Mucosa of stomach (tissue), 1 donor: ENCODE data around the gene BOD1L1.

ENCODE experiments used
- H3K27me3 ChIP-seq: one replicate; pipeline ENCODE4 v1.7.0; 2013; ENCODE audit warnings: mild to moderate bottlenecking, low read length; ENCODE audit not compliant: control insufficient read depth, insufficient read depth
- H3K36me3 ChIP-seq: one replicate; pipeline ENCODE4 v1.7.0; 2013; ENCODE audit warnings: low read length; ENCODE audit not compliant: control insufficient read depth, insufficient read depth
- H3K4me1 ChIP-seq: one replicate; pipeline ENCODE4 v1.7.0; 2013; ENCODE audit warnings: mild to moderate bottlenecking, low read length; ENCODE audit not compliant: control insufficient read depth, insufficient read depth
- H3K4me3 ChIP-seq: one replicate; pipeline ENCODE4 v1.7.0; 2013; ENCODE audit warnings: low read length
- H3K9ac ChIP-seq: one replicate; pipeline ENCODE4 v1.7.0; 2013; ENCODE audit warnings: mild to moderate bottlenecking, low read length, moderate library complexity
- H3K9me3 ChIP-seq: one replicate; pipeline ENCODE4 v1.7.0; 2013; ENCODE audit warnings: mild to moderate bottlenecking, low read length, moderate library complexity; ENCODE audit not compliant: control insufficient read depth
- donor health status: Pancreatic carcinoma.

The BOD1L1 gene

GRCh38 chr4:13548059-13548983, 79.2 kb downstream of the BOD1L1 start:
- Histone ChIP-seq H3K27me3 (peaks cover 64% of the 10 kb centered on the region), H3K36me3 (no peaks in the 10 kb centered on the region), H3K9me3 (no peaks in the 10 kb centered on the region), H3K4me3 (no peak overlapping the region), H3K9ac (peak overlapping the region; percentile 47), H3K4me1 (peaks cover 19% of the 10 kb centered on the region)

- peaks cover 20% of the 10 kb centered on the region for H3K4me1 ChIP-seq
- no peaks in the 10 kb centered on the region for H3K9me3 ChIP-seq
- no peak overlapping the region for H3K4me3 ChIP-seq
- peak overlapping the region; percentile 32 for H3K9ac ChIP-seq
- H3K36me3 ChIP-seq, result no peaks in the 10 kb centered on the region
- H3K27me3 ChIP-seq, result peaks cover 72% of the 10 kb centered on the region
Measured at GRCh38 chr4:13547485-13548041, 80.0 kb downstream of the BOD1L1 start.

GRCh38 chr4:13546941-13547484, 80.5 kb downstream of the BOD1L1 start:
- H3K27me3 ChIP-seq, result peaks cover 77% of the 10 kb centered on the region
- no peaks in the 10 kb centered on the region for H3K36me3 ChIP-seq
- H3K4me1 ChIP-seq, result peaks cover 20% of the 10 kb centered on the region
- H3K4me3 ChIP-seq, result peak overlapping the region; percentile 26
- H3K9me3 ChIP-seq, result no peaks in the 10 kb centered on the region
- peak overlapping the region; percentile 32 for H3K9ac ChIP-seq

- Histone ChIP-seq H3K4me3 (peak overlapping the region; percentile 26), H3K9ac (peak overlapping the region; percentile 32), H3K4me1 (peaks cover 20% of the 10 kb centered on the region), H3K36me3 (no peaks in the 10 kb centered on the region), H3K9me3 (no peaks in the 10 kb centered on the region), H3K27me3 (peaks cover 84% of the 10 kb centered on the region)
Measured at GRCh38 chr4:13546142-13546940, 81.2 kb downstream of the BOD1L1 start.

- H3K4me1 ChIP-seq, result peaks cover 20% of the 10 kb centered on the region
- H3K9ac ChIP-seq, result no peak overlapping the region
- H3K27me3 ChIP-seq, result peaks cover 91% of the 10 kb centered on the region
- no peaks in the 10 kb centered on the region for H3K9me3 ChIP-seq
- no peaks in the 10 kb centered on the region for H3K36me3 ChIP-seq
- H3K4me3 ChIP-seq, result peak overlapping the region; percentile 28
Measured at GRCh38 chr4:13545394-13545808, 82.1 kb downstream of the BOD1L1 start.

- no peaks in the 10 kb centered on the region for H3K9me3 ChIP-seq
- H3K9ac ChIP-seq, result peak overlapping the region; percentile 43
- peak overlapping the region; percentile 28 for H3K4me3 ChIP-seq
- H3K36me3 ChIP-seq, result no peaks in the 10 kb centered on the region
- peaks cover 23% of the 10 kb centered on the region for H3K4me1 ChIP-seq
- H3K27me3 ChIP-seq, result peaks cover 91% of the 10 kb centered on the region
Measured at GRCh38 chr4:13544606-13545393, 82.7 kb downstream of the BOD1L1 start.

- Histone ChIP-seq H3K9me3 (no peaks in the 10 kb centered on the region), H3K36me3 (no peaks in the 10 kb centered on the region), H3K4me1 (peaks cover 22% of the 10 kb centered on the region), H3K9ac (peak within 1 kb of the TSS; percentile 50), H3K27me3 (peaks cover 94% of the 10 kb centered on the region), H3K4me3 (peak within 1 kb of the TSS; percentile 28)
Measured at GRCh38 chr4:13543839-13544605, 83.5 kb downstream of the BOD1L1 start, which contains the start of gene NKX3-2. Gene NKX3-2, minus strand, starts transcription at chr4:13544508. Its CDS starts 94 bp downstream, at chr4:13544414.

- Histone ChIP-seq H3K4me1 (peaks cover 24% of the 10 kb centered on the region), H3K9ac (peak overlapping the region; percentile 50), H3K27me3 (peaks cover 96% of the 10 kb centered on the region), H3K36me3 (no peaks in the 10 kb centered on the region), H3K4me3 (no peak overlapping the region), H3K9me3 (no peaks in the 10 kb centered on the region)
Measured at GRCh38 chr4:13543032-13543838, 84.3 kb downstream of the BOD1L1 start.

- Histone ChIP-seq H3K36me3 (no peaks in the 10 kb centered on the region), H3K4me3 (no peak overlapping the region), H3K9me3 (no peaks in the 10 kb centered on the region), H3K27me3 (peaks cover 99% of the 10 kb centered on the region), H3K4me1 (peaks cover 24% of the 10 kb centered on the region), H3K9ac (peak overlapping the region; percentile 50)
Measured at GRCh38 chr4:13542577-13543031, 84.9 kb downstream of the BOD1L1 start.
